Hematopoietic multipotent progenitor cell (in vitro differentiated cells): ENCODE results near the gene APC. TPM values are rescaled to one million over a fixed set of nuclear protein-coding genes. Genes with fewer than 3 reads are reported as not detected.

ENCODE experiments used
- DNase-seq, 3 donors: peaks; one replicate each; pipeline ENCODE4 v3.0.0-alpha.2; 2011 to 2015; ENCODE audit warnings: low read depth in 2 of 3, low spot score in 2 of 3
- total RNA-seq: library from RNA; depleted of rRNA; stranded (reverse); fragments of >200 nt; gene quantifications from one replicate; pipeline ENCODE4 v1.2.3, GENCODE V29; 2012

Gene APC
- total RNA-seq, 1 donor: 37.2 TPM

DNA sequence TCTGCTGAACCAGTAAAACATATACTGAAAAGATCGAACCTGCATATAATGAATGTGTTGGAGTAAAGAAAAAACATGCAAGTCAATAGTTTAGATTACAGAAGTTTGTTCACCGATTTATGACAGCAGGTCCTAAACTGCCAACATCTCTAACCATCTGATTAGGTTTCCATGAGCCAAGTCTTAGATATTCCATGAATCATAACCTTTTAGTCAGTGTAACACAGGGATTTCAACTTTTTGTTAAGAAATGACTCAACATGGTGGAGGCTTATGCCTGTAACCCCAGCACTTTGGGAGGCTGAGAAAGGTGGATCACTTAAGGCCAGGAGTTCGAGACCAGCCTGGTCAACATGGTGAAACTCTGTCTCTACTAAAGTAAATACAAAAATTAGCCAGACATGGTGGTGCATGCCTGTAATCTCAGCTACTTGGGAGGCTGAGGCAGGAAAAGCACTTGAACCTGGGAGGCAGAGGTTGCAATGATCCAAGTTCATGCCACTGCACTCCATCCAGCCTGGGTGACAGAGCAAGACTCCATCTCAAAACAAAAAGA lies 38.7 kb downstream of the APC start:
- DNase-seq: no peak

DNA sequence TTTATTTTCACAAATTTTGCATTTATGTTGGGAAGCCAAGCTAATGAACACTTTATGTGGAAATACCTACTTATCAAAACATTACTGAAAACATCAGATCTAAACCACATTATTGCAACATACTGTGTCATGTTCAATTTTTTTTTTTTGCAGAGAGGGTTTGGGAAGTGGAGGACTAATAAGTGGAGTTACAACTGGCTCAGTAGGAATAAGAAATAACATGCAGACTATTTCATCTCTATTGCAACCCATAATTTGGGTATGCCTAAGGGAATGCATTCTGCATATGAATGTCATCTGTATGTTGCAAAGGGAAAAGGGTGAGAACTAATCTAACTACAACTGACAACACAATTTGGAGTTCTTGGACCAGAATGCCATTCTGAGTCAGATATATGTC lies 41.8 kb downstream of the APC start:
- no peak for DNase-seq

DNA sequence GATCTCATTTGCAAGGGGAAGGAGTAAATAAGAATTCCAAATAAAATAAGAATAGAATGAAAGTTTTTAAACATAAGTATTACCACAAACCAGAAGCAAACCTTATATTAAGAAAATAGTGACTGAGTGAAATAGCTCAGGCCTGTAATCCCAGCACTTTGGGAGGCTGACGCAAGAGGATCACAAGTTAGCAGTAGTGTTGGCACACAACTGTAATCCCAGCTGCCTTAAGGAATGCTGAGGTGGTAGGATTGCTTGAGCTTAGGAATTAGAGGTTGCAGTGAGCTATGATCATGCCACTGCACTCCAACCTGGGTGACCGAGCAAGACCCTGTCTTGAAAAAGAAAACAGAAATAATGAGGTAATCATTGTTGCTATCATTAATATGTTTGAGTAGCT lies 47.0 kb downstream of the APC start:
- no peak for DNase-seq

DNA sequence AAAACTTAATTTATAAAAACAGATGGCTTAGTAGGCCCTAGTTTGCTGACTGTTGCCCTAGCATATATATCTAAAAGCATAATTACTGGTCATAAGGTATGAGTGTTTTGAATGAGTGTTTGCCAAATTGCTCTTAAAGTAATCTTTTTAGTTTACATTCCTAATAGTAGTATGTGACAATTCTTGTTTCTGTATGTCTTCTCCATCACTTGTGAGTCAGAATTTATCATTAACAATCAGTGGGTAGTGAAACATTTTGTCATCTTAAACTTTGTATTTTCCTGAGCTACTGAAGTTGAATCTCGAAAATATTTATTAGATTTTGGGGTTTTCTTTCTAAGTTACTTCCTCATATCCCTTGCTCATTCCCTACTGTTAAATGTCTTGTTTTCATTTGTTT lies 49.6 kb downstream of the APC start:
- no peak for DNase-seq

DNA sequence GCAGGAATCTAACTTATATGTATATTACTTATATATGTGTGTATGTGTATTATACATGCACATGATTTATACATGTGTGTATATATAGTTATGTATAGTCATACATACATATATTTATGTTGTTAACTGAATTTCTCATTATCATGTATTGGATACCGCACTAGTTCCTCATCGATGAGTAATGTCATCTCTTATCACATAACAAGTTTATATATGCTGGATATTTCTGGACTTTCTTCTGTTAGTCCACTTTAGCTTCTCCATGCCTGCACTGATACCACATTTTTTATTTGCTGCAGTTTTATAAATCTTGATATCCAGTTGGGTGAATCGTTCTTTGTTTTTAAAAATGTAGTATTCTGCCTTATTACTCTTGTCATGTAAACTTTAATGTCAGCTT lies 50.2 kb downstream of the APC start:
- DNase-seq: no peak

DNA sequence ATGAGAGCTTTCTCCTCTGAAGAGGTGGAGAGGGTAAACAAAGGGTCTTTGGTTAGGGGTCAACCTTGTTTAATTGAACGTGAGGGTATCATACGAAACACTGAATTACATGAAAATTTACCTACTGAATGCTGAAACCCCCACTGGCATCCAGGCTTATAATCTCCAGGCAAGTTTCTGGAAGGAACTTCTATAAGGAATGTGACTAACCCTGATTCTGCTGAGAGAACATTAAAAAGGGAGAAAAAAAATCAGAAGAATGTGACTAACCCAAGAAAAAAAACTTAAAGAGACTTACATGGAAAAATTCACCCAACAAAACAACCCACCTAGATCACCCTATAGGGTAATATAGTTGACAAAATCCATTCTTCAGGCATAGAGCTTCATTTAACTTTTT lies 55.5 kb downstream of the APC start:
- no peak for DNase-seq

DNA sequence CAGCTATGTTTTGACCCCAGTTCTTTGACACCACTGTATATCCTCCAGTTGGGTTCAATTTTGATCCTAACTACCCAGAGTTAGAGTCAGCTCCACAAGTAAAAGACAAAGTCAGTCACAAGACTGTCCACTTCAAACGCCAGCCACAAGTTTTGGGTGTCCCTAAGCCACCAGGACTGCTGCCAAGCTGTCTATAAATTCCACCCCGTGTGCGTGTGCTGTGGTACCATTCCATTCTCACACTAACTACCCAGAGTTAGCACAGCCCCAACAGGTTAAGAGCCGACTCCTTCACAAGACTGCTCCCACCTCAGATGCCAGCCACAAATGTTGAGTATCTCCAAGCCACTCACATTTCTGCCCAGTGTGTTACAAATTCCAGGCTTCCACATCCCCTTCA lies 56.7 kb downstream of the APC start:
- DNase-seq: no peak

DNA sequence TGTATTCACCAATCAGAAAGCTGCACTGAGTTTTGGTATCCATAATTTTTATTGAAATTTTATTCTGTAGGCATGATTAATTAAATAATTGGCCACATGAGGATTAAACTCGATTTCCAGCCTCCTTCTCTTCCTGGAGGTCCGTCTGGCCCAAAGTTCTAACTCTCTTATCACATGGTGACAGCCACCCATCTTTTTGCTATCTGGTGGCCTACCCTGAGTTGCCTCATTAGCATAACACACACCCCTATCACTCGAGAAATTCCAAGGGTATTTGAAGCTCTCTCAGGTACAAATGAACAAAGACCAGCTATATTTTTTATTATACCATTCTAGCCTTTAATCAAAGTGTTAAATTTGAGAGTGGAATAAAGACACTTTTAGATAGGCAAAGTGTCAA lies 57.7 kb downstream of the APC start:
- no peak for DNase-seq

DNA sequence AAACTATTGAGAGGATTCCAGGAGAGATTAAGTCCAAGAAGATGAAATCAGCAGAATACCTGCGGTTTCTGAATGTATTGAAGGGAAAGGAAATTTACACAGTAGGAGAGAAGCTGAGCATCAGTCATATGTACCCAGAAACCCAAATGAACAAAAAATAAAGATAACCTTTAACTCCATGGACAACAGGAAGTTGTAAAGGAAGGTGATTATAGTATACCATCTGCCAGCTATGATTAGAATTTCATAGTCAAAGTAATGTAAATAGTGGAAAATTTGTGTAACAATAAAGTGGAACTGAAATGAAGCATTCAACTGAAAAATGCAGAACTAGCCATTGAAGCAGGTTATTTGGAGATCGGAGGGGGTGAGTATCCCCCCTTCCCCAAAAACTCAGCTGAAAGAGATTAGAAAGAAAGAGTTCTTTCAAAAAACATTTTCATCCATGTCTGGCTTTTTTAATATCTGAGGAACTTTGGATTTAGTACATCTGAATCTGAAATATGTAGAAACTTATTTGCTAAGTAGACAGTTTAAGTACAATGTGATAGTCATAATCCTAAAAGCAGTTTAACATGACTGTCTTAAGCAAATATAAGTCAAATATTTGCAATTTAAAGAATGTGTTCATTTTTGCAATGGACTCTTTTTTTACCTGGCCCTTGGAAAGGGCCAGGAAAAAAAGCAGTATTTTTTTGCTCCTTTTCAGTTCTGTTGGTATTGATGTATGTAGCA lies 58.4 kb downstream of the APC start:
- DNase-seq: peak in 2 of 3 donors; percentile 6 to 46

DNA sequence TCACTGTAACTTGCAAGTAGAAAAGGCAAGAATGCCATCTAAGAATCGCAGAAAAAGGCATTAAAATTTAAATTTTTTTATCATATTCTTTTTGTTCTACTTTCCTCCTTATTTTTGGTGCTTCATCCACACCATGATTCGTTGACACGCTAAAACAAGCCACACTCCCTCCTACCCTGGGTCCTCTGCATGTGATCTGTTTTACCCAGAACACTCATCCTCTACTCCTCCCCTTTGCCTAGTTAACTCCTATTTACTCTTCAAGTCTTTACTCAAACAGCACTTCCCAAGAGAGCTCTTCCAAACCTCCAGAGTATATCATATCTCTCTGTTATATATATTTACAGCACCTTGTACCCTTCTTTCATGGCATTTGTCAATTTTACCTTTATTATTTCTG lies 62.0 kb downstream of the APC start:
- no peak for DNase-seq

DNA sequence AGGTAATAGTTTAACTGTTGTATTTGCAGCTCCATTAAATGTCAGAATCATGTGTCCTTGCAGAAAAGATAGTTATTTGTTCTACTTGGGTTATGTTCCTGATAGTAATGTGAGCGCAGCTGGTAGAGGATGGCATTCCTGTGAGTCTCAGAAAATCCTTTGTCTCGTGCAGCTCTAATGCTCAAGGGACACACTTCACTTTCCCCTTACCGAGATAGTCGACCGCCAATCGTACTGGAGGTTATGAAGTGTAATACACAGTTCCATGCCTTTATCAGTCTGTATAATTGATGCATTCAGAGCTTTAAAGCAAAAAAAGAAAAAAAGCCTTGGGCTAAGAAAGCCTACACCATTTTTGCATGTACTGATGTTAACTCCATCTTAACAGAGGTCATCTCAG lies 63.2 kb downstream of the APC start:
- DNase-seq: no peak

DNA sequence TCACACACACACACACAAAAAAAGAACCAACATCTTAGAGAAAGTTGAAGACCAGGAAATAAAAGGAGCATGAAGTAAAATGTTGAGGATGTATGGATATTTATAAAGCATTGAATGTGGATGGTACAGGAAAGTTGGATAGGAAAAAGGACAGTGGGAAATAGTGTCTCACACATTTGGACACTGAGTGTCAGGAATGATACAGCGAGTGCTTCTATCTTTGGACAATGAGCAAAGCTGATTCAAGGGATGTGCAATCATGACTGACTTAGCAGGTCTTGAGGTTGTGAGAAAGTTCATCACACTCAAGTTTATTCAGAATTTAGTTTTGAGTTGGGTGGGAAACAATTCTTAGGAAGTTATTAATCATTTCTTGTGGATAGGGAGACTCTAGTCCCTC lies 73.3 kb downstream of the APC start:
- no peak for DNase-seq

DNA sequence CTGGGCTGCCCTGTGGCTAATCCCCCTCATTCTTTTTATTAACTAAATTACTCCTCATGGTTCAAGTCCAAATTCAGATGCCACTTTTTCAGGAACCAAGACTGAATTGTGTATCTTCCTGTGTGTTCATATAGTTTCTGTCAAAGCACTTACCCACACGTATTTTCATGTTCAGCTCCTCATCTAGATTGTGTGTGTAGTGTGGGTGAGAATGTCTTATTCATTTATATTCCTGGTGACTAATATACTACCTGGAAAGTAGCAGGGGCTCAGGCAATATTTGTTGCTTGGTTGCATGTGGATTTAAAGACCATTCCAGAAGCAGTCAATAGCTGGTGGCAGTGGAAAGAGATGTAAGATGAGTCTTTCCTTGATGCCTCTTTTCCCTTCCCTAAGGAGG lies 74.9 kb downstream of the APC start:
- DNase-seq: no peak

DNA sequence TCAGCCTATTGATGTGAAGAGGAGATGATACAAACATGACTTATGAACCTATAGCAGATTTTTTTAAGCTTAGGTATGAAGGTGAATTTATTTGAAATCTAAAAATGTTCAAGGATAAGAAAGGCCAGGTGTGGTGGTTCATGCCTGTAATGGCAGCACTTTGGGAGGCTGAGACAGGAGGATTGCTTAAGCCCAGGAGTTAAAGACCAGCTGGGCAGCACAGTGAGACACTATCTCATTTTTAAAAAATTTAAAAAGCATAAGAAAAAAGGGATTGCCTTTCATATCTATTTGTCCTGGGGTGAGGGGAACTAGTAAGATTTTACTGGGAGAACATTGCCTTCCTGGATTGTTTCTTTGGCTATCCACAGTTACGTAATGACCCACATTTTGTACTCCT lies 82.6 kb downstream of the APC start:
- no peak for DNase-seq

DNA sequence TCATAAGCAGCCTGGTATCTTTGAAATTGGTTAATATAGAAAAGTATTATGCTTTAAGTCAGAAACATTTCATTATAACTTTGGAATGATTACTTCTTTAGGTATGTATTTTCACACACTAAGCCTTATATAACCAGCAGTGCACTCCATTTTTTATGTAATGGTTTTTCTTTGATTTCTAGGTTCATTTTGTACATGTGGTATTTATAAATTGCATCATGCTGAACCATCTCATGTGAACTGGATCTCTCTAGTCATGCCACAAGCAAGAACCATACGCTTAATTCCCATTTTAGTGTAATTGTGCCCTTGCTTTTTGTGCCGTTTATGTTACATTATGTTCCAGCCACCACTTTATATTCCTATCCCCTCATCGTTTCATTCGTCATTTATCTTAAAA lies 84.8 kb downstream of the APC start:
- no peak for DNase-seq

DNA sequence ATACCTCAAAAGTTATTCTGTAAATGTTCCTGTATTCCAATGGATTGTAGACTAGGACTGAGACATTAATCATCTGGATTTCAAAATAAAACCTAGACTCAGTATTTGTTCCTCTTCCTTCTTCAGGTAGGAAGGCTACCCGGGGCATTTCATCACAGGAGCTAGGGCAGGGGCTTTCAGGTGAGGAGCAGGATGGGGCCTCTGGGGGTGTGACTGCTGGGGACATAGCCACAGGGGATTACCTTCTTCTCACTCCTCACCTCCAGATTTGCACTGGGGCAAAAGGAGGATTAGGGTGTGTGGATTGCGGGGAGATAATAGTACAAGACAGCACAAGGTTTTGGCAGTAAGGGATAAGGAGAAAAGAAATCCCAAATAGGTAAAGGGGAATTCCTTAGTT lies 85.5 kb downstream of the APC start:
- no peak for DNase-seq

DNA sequence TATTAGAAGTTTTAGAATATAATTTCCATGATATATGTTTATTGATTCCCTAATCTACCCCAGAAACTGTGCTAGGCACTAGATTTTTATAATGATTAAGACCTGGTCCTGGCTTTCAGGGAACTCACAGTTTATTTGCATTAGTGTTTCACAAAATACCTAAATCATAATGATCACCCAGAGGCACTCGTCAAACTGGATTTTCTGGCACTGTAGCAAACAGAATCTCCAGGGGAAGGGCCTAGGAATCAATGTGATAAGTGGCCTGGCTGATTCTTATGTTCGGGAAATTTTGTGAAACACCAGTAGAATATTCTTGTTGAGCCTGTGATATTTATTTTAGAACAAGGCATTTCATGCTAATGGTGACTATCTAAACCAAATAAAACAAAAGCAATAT lies 86.0 kb downstream of the APC start:
- DNase-seq: no peak

DNA sequence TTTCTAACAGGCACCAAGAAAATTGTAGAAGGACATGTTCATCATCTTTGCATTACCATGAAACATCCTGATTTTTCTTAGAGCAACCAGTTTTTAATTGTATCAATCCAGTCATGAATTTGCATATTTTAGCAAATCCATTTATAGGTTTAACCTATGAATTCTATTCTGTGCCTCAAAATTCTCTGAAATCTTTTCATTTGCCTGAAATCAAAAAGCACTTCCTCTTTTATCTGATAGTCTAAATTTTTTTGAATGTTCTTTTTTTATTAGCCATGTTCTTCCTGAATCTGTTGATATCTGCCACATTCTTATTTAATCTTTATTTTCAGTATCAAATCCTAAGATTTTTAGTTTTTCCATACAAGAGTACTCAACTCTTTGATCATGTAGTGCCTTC lies 86.5 kb downstream of the APC start:
- peak in 1 of 3 donors; percentile 6 for DNase-seq

DNA sequence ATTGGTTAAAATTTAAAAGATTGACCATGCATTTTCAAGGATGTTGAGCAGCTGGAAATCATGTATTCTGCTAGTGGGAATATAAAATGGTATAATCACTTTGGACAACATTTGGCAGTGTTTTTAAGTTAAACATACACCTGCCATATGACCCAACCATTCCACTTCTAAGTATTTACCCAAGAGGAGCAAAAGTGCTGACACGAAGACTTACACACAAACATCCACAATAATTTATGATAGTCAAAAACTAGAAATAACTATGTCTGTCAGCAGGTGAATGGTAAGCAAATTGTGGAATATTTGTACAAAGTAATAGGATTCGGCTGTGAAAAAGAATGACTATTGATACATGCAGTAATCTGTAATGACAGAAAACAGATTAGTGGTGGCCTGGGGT lies 92.7 kb downstream of the APC start:
- DNase-seq: no peak

DNA sequence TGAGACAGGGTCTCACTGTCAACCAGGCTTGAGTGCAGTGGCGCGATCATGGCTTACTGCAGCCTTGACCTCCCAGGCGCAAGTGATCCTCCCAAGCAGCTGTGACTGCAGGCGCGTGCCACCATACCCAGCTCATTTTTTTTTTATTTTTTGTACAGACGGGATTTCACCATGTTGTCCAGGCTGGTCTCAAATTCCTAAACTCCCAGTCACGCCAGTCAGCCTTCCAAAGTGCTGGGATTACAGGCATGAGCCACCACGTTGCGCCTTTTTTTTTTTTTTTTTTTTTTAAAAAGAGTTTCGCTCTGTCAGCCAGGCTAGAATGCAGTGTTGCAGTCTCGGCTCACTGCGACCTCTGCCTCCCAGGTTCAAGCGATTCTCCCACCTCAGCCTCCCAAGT lies 96.3 kb downstream of the APC start:
- no peak for DNase-seq

DNA sequence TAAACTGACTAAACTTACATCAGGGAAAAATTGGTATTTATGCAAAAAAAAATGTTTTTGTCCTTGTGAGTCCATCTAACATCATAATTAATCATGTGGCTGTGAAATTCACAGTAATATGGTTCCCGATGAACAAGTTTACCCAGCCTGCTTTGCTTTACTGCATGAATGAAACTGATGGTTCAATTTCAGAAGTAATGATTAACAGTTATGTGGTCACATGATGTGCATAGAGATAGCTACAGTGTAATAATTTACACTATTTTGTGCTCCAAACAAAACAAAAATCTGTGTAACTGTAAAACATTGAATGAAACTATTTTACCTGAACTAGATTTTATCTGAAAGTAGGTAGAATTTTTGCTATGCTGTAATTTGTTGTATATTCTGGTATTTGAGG lies 106.8 kb downstream of the APC start:
- no peak for DNase-seq

DNA sequence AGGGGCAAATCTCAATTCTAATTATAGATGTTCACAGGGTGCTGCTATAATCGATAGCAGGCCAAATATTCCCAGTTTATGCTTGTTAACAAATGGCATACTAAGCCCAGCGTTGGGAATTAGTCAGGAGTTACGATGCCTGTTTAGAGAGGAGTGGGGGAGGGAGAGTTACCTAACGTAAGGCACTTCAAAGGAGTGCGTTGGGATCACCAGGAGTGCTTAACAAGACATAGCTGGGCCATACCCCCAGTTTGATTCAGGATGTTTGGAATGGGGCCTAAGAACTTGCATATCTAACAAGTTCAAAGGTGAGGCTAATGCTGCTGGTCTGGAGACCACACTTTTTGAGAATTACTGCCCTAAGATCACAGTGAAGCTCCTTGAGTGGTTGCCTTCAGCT lies 108.9 kb downstream of the APC start:
- DNase-seq: no peak

DNA sequence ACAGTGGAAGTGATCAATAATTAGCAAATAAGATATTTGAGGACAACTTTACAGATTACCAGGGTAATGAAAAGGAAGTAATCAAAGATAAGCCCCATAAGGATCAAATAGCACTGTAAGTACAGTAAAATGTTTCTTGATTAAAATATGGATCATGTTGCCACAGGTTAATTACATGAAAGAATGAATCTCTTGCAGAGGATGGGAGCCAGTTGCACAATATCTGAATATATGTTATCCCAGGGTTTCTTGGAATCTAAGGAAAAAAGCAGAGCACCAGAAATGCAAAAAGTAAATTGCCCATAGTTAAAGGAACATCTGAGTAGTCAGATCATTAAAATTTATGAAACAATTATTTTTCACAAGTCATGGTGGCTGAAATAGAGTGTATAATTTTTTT lies 109.6 kb downstream of the APC start:
- DNase-seq: no peak
